ENCODE data around the gene FOXN3. TPM values are rescaled to one million over a fixed set of nuclear protein-coding genes. Genes with fewer than 3 reads are reported as not detected.

Gene FOXN3
- total RNA-seq, 4 donors from 2014 or later = 91.7 to 207 (median 125) TPM

DNA sequence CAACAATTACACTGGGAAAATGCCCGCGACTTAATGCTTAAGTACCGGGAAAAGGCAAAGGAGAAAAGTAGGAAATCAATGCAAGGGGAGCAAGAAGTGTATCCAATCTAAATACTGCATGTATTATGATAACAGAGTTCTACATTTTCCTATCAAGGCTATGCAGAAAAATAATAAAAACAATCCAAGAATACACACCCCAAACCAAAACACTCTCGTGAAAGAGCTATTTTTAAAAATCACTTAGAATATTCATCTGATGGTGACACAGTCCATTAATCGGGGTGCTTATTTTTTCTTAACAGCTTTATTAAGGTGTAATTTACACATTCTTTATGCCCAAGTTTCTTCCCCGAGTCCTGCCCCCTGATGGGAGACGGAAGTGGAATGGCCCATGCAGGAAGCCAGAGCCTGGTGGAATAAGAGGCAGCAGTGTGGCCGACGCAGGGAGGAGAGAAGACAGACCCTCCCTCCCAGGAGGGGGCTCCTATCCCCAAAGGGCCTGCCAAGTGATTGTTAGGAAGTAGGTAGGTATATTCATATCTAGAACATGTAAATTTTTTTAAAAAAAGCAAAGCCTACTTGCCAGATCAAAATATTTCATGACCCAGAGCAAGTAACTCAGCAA lies 174.3 kb downstream of the FOXN3 start:
- no peak for DNase-seq (ENCODE audit: low spot score)
- TF ChIP-seq, protein P1, sequence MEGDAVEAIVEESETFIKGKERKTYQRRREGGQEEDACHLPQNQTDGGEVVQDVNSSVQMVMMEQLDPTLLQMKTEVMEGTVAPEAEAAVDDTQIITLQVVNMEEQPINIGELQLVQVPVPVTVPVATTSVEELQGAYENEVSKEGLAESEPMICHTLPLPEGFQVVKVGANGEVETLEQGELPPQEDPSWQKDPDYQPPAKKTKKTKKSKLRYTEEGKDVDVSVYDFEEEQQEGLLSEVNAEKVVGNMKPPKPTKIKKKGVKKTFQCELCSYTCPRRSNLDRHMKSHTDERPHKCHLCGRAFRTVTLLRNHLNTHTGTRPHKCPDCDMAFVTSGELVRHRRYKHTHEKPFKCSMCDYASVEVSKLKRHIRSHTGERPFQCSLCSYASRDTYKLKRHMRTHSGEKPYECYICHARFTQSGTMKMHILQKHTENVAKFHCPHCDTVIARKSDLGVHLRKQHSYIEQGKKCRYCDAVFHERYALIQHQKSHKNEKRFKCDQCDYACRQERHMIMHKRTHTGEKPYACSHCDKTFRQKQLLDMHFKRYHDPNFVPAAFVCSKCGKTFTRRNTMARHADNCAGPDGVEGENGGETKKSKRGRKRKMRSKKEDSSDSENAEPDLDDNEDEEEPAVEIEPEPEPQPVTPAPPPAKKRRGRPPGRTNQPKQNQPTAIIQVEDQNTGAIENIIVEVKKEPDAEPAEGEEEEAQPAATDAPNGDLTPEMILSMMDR (IDR thresholded peaks at IDR 0.05) = no peak
- no peak for ATAC-seq (ENCODE audit: low FRiP score)

DNA sequence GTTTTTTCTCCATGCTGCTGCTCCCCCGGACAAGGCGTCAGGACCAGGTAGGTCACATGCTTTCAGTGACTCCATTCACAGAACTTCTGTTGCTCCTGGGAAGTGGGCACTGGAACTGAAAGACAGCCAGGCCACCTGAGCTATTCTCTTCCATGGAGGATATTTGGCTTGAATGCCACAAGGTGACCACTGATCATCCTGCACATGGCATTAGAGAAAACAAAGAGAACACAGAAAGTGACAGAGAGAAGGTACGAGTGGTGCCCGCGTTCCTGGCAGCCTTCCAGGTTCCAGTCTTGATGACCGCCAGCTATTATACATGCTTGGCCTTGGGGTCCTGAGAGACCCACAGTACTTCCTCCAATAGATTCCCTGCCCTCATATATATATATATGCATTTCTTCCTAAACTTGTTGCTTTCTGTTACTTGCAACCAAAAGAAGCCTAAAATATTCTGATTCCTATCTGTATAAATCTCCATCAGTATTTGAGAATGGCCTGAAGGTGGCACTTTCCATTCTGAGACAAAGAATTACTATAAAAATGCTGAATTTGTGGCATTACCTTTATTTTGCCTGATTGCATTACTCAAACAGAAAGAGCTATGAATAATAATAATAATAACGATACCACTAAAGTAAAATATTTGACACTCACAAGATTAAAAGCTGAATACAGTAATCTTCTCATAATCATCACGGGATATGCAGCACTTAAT lies 174.9 kb downstream of the FOXN3 start:
- DNase-seq (ENCODE audit: low spot score) (no peak), ATAC-seq (ENCODE audit: low FRiP score) (no peak)
- TF ChIP-seq, protein P1 (IDR thresholded peaks at IDR 0.05) = no peak

DNA sequence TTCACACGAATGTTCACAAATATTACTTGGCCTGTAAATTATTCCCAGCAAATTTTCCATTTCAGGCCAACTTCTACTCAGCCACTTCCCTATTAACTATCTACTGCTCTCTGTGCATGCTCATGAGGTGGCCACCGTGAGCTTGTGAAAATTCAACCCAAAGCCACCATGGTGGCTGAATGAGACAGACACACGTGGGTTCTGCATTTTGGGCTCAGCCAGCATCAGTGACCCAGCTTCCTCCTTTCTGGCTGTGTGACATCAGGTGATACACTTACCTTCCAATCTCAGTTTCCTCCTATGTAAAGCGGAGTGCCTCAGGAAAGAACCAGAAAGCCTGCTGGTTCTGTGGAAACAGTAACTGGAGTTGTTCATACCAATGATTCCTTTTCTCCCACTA lies 175.8 kb downstream of the FOXN3 start:
- DNase-seq (ENCODE audit: low spot score) = no peak
- no peak for ATAC-seq (ENCODE audit: low FRiP score)
- TF ChIP-seq, protein P1 (IDR thresholded peaks at IDR 0.05) = no peak

DNA sequence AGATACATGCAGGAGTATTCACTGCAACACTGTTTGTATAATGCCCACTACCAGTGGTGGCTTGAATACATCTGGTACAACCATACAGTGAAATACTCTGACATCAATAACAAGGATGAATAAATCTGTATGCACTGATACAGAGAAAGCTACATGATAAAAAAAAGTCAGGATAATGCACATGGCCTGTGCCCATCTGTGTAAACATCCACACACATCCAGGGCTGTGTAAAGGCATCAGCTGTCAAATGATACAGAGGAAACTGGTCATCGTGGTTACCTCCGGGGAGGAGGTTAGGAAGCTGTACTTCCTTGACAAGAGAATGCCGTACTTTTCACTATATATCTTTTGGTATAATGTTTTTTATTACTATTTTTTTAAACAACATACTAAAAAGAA lies 176.6 kb downstream of the FOXN3 start:
- DNase-seq (ENCODE audit: low spot score) (no peak), ATAC-seq (ENCODE audit: low FRiP score) (no peak)
- TF ChIP-seq, protein P1 (IDR thresholded peaks at IDR 0.05) = no peak

DNA sequence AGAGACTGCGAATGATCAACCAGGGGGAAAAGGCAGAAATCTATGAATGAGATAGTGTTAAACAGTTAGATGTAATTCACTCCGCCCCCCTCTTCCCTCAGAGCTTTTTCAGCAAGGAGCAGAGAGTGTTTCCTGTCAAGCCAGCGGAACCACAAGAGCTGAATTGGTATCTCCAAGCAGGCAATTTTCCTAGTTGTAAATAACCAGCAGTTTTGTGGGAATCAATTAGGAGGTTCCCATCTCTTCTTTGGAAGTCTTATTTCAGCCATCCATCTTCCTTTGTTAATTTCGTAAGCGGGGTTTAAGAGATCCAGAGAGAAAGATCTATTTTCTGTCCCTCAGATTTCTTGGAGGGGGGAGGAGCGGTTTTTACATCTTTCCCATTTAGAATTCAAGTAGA lies 178.0 kb downstream of the FOXN3 start:
- TF ChIP-seq, protein P1 (IDR thresholded peaks at IDR 0.05) = no peak
- no peak for DNase-seq (ENCODE audit: low spot score)
- no peak for ATAC-seq (ENCODE audit: low FRiP score)

DNA sequence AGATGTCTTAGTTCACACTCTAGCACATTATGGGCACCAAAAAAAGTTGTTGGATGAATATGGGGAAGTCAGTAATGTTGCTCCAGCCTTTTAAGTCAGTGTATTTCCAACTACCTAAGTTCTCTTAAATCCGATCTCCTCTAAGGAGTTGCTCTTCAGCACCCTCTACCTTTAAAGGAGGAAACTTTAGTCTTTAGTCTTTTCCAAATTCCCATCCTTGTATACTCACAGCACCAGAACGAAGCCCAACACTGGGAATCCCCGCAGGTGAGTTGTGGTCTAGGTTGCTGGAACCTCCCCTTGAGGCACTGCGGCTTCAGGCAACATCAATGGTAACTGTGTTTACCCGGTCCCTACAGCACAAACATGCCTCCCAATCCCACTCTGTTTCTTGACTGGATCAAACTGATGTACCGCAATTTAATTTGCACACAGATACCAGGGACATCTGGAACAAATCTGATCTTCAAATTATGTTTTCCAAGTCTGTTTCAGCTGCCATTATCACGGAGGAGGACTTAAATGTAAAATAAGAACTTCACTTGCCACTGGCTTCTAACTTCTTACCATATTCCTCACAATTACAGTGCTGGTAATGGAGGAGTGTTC lies 179.0 kb downstream of the FOXN3 start:
- ATAC-seq (ENCODE audit: low FRiP score) (no peak), DNase-seq (ENCODE audit: low spot score) (no peak)
- TF ChIP-seq, protein P1 (IDR thresholded peaks at IDR 0.05) = no peak

Data from omental fat pad (tissue), 4 donors.